Calu3 (cell line): ENCODE measurements around the gene PSORS1C1. TPM values are rescaled to one million over a fixed set of nuclear protein-coding genes. Genes with fewer than 3 reads are reported as not detected.

Experiments
- BruUV-seq: library from RNA; stranded (reverse); fragments of 400-500 nt; replicated peaks from 2 replicates; lab custom pipeline; 2021; lab: Mats Ljungman, UMichigan
- CTCF ChIA-PET: fragments of 300-600 bp; sonication (Branson Sonifier 250); formaldehyde crosslinking; loops from one replicate; lab custom pipeline; 2022; ENCODE audit warnings: antibody characterized with exemption; lab: Charles Lee
- DNase-seq: peaks from one replicate; pipeline ENCODE4 v3.0.0; 2022
- H3K27ac Mint-ChIP-seq: one replicate; pipeline ENCODE4 v1.8.0; 2022; ENCODE audit warnings: mixed read lengths; ENCODE audit not compliant: unreplicated experiment
- H3K27me3 Mint-ChIP-seq: one replicate; pipeline ENCODE4 v1.8.0; 2022; ENCODE audit warnings: mixed read lengths; ENCODE audit not compliant: unreplicated experiment
- H3K36me3 Mint-ChIP-seq: one replicate; pipeline ENCODE4 v1.8.0; 2022; ENCODE audit warnings: mild to moderate bottlenecking, moderate library complexity, mixed read lengths; ENCODE audit not compliant: insufficient read depth, unreplicated experiment
- H3K4me1 Mint-ChIP-seq: one replicate; pipeline ENCODE4 v1.8.0; 2022; ENCODE audit warnings: mild to moderate bottlenecking, low read depth, mixed read lengths; ENCODE audit not compliant: unreplicated experiment
- H3K4me3 Mint-ChIP-seq: one replicate; pipeline ENCODE4 v1.8.0; 2022; ENCODE audit warnings: mild to moderate bottlenecking, low read depth, moderate library complexity, mixed read lengths; ENCODE audit not compliant: unreplicated experiment
- H3K9me3 Mint-ChIP-seq: one replicate; pipeline ENCODE4 v1.8.0; 2022; ENCODE audit warnings: low read depth, mixed read lengths; ENCODE audit not compliant: unreplicated experiment
- CTCF ChIP-seq: fragments of 200-600 bp; IDR thresholded peaks from one replicate; pipeline ENCODE4 v1.8.0; 2022; ENCODE audit warnings: antibody characterized with exemption; ENCODE audit not compliant: unreplicated experiment
- intact Hi-C: fragments of 100-400 bp; cut with micrococcal nuclease; formaldehyde crosslinking; loops from one replicate; pipeline ENCODE4 v1.10.0; 2022; ENCODE audit not compliant: unreplicated experiment
- total RNA-seq: library from RNA; stranded (reverse); gene quantifications from 2 replicates; pipeline ENCODE4 v1.2.3, GENCODE V29; 2022

The PSORS1C1 gene
- total RNA-seq, 1 experiment from 2014 or later, result 11.0 TPM

- BruUV-seq, result no TSS peak
- no peaks in the 10 kb centered on the region for H3K27me3 Mint-ChIP-seq
- H3K4me1 Mint-ChIP-seq, result peaks cover 29% of the 10 kb centered on the region
- no peaks in the 10 kb centered on the region for H3K9me3 Mint-ChIP-seq
- no peak within 1 kb of the TSS for H3K27ac Mint-ChIP-seq
- DNase-seq, result no peak
- intact Hi-C loops, result no loop called here
- TF ChIP-seq CTCF, result no peak
- CTCF ChIA-PET, result interaction anchor here (0.5 to 3.4 kb wide), 4 partner anchors 9 to 228 kb away, joined by 4 to 43 read pairs (median 8); no protein-coding TSS in a partner anchor
- peak within 1 kb of the TSS; percentile 48 for H3K4me3 Mint-ChIP-seq
- H3K36me3 Mint-ChIP-seq, result peaks cover 31% of the 10 kb centered on the region
These were observed 24.4 kb downstream of the PSORS1C1 start, which contains the start of gene PSORS1C2 for GRCh38 chr6:31138982-31139381. Gene PSORS1C2, minus strand, starts transcription at chr6:31139066. Its CDS starts 40 bp downstream, at chr6:31139026.

GRCh38 chr6:31139599-31139998 is 25.0 kb downstream of the PSORS1C1 start:
- no peak overlapping the region for H3K4me3 Mint-ChIP-seq
- TF ChIP-seq CTCF, result no peak
- CTCF ChIA-PET, result interaction anchor here (1.2 to 3.4 kb wide), 3 partner anchors 18 to 227 kb away, joined by 4 to 43 read pairs (median 4); partner anchors contain the start of genes CCHCR1 and TCF19
- intact Hi-C loops, result no loop called here
- peaks cover 29% of the 10 kb centered on the region for H3K4me1 Mint-ChIP-seq
- no peak overlapping the region for H3K27ac Mint-ChIP-seq
- no TSS peak for BruUV-seq
- H3K36me3 Mint-ChIP-seq, result peaks cover 35% of the 10 kb centered on the region
- no peaks in the 10 kb centered on the region for H3K9me3 Mint-ChIP-seq
- H3K27me3 Mint-ChIP-seq, result no peaks in the 10 kb centered on the region
- no peak for DNase-seq

- CTCF ChIA-PET, result interaction anchor here (0.7 to 1.5 kb wide), 3 partner anchors 17 to 55 kb away, joined by 3 to 4 read pairs (median 3); partner anchors contain the start of genes CCHCR1 and TCF19
- TF ChIP-seq CTCF, result no peak
These were observed 26.0 kb downstream of the PSORS1C1 start for GRCh38 chr6:31140643-31141042.

GRCh38 chr6:31142361-31142761 is 27.8 kb downstream of the PSORS1C1 start:
- CTCF ChIA-PET, result interaction anchor here (1.4 kb wide), 1 partner anchor 11 kb away, joined by 3 read pairs; no protein-coding TSS in a partner anchor
- H3K9me3 Mint-ChIP-seq, result no peaks in the 10 kb centered on the region
- no peak overlapping the region for H3K4me3 Mint-ChIP-seq
- H3K36me3 Mint-ChIP-seq, result peaks cover 45% of the 10 kb centered on the region
- H3K27me3 Mint-ChIP-seq, result no peaks in the 10 kb centered on the region
- TSS peak; percentile 61 for BruUV-seq
- H3K27ac Mint-ChIP-seq, result no peak overlapping the region
- DNase-seq, result no peak
- intact Hi-C loops, result no loop called here
- peaks cover 26% of the 10 kb centered on the region for H3K4me1 Mint-ChIP-seq
- no peak for TF ChIP-seq CTCF

More at GRCh38 chr6:31140643-31141042, 26.0 kb downstream of the PSORS1C1 start:
- no peak for DNase-seq
- Mint-ChIP-seq H3K36me3 (peaks cover 42% of the 10 kb centered on the region), H3K4me3 (no peak overlapping the region), H3K27me3 (no peaks in the 10 kb centered on the region), H3K27ac (no peak overlapping the region), H3K4me1 (peaks cover 29% of the 10 kb centered on the region), H3K9me3 (no peaks in the 10 kb centered on the region)
- BruUV-seq, result no TSS peak
- intact Hi-C loops, result no loop called here
